ENCODE results near the gene NOX3.

Gene NOX3

GRCh38 chr6:155354167-155354566 lies 101.5 kb downstream of the NOX3 start:
- TF ChIP-seq CTCF (IDR thresholded peaks at IDR 0.05; ENCODE audit: low read length, missing control alignments) = no peak
- H3K4me3 ChIP-seq (replicated peaks; ENCODE audit: low read depth, low read length) = no peak overlapping the region
- peak; percentile 11 for DNase-seq (ENCODE audit: low read depth)

GRCh38 chr6:155352811-155353210 lies 102.8 kb downstream of the NOX3 start:
- no peak for TF ChIP-seq CTCF (IDR thresholded peaks at IDR 0.05; ENCODE audit: low read length, missing control alignments)
- DNase-seq (ENCODE audit: low read depth) = peak; percentile 77
- H3K4me3 ChIP-seq (replicated peaks; ENCODE audit: low read depth, low read length) = no peak overlapping the region

GRCh38 chr6:155352130-155352420 lies 103.6 kb downstream of the NOX3 start:
- no peak for DNase-seq (ENCODE audit: low read depth)
- no peak overlapping the region for H3K4me3 ChIP-seq (replicated peaks; ENCODE audit: low read depth, low read length)
- TF ChIP-seq CTCF (IDR thresholded peaks at IDR 0.05; ENCODE audit: low read length, missing control alignments) = no peak

GRCh38 chr6:155351273-155352129 lies 104.1 kb downstream of the NOX3 start:
- no peak overlapping the region for H3K4me3 ChIP-seq (replicated peaks; ENCODE audit: low read depth, low read length)
- no peak for DNase-seq (ENCODE audit: low read depth)
- no peak for TF ChIP-seq CTCF (IDR thresholded peaks at IDR 0.05; ENCODE audit: low read length, missing control alignments)

- no peak overlapping the region for H3K4me3 ChIP-seq (replicated peaks; ENCODE audit: low read depth, low read length)
- no peak for DNase-seq (ENCODE audit: low read depth)
- no peak for TF ChIP-seq CTCF (IDR thresholded peaks at IDR 0.05; ENCODE audit: low read length, missing control alignments)
These were observed 105.7 kb downstream of the NOX3 start for GRCh38 chr6:155349956-155350355.

- no peak overlapping the region for H3K4me3 ChIP-seq (replicated peaks; ENCODE audit: low read depth, low read length)
- peak; percentile 12 for DNase-seq (ENCODE audit: low read depth)
- no peak for TF ChIP-seq CTCF (IDR thresholded peaks at IDR 0.05; ENCODE audit: low read length, missing control alignments)
These were observed 106.5 kb downstream of the NOX3 start for GRCh38 chr6:155349129-155349528.

GRCh38 chr6:155347800-155348199 lies 107.8 kb downstream of the NOX3 start:
- no peak overlapping the region for H3K4me3 ChIP-seq (replicated peaks; ENCODE audit: low read depth, low read length)
- no peak for DNase-seq (ENCODE audit: low read depth)
- no peak for TF ChIP-seq CTCF (IDR thresholded peaks at IDR 0.05; ENCODE audit: low read length, missing control alignments)

All from fibroblast of pulmonary artery (primary cell).